GM15510 (cell line): ENCODE results near the gene TEX28.

Source experiments
- POLR2A ChIP-seq: IDR thresholded peaks from 3 replicates; pipeline ENCODE4 v1.6.1; 2011; ENCODE audit warnings: borderline replicate concordance; ENCODE audit not compliant: insufficient read length; ENCODE audit errors: extremely low read depth

The TEX28 gene

DNA sequence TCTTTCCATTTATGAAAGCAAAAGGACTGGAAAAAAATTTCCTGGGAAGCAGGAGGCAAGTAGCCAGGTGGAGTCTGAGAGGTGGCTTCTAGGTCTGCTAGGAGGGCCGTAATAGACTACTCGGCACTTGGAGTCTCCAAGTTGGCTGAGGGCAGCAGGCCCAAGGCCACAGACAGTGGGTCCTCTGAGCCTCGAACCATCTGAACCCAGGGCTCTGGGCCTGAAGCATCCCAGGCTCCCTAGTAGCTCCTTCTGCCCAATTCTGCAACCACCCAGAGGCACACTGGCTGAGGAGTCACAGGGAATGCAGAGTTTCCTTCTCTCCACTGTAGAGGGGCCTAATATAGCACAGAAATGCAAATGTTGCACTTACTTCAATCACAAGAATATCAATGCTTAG is 20.5 kb upstream of the TEX28 start:
- TF ChIP-seq POLR2A: no peak

DNA sequence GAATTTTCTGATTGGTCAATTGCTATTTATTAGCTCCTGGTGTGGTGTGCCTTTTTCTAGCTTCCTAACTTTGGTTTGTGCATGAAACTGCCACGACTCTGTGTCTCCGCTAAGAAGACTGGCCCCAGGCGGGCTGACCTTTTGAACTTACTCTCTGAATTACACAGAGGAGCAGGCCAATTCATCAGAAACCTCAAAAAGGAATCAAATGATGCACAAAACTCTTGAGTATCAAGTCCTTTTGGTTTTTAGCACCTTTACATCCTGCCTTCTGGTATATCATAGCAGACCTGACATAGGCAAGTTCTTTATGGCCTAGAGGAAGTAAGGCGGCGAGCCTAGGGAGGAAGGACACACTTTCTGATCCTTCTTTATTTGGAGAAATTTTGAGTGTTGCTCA is 18.2 kb upstream of the TEX28 start:
- TF ChIP-seq POLR2A: no peak

DNA sequence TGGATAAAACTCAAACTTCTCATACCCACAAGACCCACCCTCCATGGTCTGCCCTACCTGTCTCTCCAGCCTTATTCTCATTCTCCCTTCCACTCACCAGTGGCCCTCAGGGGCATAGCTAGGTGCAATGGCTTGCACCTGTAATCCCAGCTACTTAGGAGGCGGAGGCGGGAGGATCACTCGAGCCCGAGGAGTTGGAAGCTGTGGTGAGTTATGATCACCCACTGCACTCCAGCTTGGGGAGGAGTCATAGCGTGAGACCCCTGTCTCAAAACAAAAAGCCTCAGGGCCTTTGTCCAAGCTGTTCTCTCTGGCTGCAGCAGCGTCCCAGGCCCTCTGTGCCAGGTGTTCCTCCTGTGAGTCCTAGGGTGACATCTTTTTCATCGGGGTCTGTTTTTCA is 17.2 kb upstream of the TEX28 start:
- no peak for TF ChIP-seq POLR2A

DNA sequence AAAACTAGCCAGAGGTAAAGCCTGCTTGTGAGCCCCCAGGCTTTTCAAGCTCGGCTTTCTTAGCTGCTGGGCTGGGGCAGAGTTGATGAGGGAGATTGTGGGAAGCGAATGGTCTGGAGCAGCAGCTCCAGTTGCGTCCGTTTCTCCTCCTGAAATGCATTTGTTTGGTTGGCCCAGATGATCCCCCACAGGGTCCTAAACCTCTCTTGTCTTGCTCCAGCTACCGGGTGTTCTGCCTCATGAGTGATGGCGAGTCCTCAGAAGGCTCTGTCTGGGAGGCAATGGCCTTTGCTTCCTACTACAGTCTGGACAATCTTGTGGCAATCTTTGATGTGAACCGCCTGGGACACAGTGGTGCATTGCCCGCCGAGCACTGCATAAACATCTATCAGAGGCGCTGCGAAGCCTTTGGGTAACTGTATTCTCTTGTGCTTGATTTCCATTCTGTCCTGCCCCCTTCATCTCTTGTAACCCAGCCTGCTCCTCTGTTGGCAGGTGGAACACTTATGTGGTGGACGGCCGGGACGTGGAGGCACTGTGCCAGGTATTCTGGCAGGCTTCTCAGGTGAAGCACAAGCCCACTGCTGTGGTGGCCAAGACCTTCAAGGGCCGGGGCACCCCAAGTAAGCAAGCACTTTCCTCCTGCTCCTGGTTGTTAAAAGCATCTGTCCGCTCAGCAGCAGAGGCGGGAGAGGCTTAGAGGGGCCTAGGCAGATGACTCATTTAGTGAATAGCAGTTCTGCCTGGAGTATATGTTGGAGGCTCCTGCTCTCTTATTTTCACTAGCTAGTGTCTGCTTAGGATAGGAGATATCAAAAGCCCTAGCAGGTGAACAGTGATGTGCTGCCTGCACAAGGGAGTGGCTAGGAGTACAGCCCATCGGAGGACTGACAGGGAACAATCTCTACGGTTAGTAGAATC is 16.0 kb upstream of the TEX28 start:
- no peak for TF ChIP-seq POLR2A

DNA sequence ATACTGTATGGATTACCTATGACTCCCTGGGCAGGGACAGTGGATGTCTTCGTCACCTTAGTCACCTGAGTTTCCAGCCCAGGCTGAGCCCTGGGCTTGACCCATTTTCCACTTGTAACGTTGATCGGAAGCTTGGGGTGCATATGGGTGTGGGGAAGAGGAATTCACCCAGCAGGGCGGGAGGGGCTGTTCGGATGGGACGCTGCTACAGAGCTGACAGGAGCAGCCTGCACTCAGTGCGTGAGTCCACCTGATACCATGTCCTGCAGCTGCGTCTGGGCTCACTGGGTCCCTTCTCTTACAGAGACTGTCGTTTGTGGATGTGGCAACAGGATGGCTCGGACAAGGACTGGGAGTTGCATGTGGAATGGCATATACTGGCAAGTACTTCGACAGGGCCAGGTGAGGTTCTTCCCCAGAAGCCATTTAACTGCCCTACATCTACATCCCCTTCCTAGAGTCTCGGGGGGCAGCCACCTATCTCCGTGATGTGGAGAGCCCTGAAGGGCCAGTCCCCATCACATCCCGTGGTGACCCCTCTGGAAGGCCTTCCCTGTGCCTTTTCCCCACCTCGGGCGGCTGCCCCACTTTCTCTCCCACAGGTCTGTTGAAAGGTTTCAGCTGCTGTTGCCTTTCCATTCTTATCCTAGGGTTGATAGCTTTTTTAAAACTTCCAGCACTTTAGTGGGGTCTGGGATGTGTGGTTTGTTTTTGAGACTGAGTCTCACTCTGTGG is 14.3 kb upstream of the TEX28 start:
- TF ChIP-seq POLR2A: no peak

DNA sequence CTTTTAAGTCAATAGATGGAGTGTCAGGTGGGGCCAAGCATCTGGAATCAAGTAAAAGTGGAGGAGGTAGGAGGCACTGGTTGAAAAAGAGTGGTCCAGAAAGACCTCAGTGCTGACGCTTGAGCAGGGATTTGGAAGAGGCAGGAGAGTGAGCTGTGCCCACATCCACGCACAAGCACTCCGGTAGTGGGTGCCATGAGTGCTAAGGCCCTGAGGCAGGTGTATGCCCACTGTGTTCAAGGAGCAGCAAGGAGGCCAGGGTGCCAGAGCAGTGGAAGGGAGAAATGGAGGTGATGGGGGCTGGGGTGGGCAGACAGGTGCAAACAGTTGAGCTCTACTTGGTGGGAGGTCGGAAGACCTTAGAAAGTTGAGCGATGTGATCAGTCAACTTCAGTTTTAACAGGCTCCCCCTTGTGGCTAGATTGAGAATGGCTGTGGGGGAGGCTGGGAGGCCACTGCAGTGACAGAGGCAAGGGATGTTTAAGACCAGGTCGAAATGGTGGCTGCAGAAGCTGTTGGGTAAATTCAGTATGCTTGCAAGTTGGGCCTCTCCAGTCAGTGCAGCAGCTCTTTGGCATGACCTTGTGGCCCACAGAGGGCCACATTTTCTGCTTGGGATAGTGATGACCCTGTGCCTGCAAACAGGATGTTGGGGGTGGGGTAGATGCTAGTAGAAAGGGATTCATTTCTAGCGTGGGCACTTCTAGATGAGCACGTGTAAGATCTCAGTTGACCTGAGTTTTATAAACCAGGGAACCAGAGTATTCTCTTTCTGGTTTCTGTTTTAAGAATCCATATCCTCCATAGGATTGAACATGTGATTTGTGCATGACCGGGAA is 13.4 kb upstream of the TEX28 start:
- no peak for TF ChIP-seq POLR2A

DNA sequence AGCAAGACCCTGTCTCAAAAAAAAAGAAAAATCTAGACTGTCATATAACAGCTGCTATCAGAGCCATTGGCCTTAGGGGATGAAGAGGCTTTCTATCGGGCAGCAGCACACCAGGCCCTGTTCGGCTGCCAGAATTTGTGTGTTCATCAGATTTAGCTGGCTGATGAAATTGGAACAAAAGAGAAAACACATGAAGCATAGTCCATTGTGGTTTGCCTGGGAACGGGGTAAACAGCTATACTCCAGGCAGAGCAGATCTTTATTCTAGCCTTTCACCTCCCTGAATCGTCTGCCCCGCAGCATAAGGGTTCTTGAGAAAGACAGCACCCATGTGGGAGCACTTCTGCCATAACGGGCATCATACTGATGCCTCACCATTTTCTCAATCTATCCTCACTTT is 12.3 kb upstream of the TEX28 start:
- TF ChIP-seq POLR2A: no peak

DNA sequence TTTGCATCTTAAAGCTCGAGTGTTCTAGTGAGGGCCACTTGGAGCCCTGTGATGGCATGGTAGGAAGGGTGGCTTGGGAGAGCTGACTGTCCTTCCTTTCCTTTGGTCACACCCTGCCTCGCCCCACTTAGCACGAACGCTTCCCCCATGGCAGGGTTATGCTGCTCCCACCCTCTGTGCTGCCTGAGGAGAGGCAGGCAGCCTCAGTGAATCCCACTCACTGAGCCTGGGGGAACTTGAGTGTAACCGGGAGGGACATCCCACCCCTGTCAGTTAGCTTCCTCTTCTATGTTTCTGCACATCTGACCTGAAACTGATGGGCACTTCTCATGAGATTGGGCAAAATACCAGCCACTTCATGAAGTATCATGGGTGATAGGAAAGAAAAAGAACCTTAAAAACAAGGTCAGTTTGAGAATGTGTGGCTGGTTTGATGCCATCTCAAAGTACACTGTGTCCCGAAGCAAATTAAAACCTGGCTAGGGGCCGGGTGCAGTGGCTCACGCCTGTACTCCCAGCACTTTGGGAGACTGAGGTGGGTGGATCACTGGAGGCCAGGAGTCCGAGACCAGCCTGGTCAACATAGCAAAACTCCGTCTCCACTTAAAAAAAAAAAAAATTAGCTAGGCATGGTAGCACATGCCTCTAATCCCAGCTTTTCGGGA is 10.7 kb upstream of the TEX28 start:
- no peak for TF ChIP-seq POLR2A

DNA sequence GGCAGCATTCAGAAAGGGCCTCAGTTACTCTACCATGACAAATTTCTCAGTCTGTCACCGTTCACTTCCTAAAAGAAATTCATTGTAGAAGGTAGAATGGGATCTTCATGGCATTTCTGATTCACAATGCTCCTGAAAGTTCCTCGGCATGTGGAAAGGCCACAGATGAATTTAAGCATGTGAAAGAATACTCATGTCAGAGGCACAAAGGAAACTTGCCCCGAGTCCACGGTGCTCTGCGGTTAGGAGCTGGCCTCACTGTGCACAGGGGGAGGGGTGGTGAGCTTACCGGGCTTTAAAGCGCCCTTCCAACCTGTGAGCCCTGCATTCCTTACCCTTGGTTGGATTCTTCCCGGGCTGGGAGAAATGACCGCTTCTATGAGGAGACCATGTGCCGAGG is 9.9 kb upstream of the TEX28 start:
- no peak for TF ChIP-seq POLR2A

DNA sequence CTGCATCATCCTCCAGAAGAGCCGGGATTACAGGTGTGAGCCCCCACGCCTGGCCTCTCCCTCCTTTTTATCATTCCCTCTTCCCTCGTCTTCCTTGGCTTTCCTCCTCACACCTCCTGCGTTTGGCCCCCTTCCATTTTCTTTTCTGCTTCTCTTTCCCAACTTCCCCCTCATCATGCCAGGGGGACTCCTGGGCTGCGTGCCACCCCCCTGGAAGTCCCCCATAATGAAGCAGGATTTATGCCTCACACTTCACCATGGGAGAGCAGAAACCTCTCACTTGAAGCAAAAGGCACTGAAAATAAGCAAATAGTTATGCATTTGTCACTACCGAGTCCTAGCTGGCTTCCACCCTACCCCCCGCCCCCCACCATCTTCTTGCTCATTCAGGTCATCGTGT is 8.6 kb upstream of the TEX28 start:
- TF ChIP-seq POLR2A: no peak

DNA sequence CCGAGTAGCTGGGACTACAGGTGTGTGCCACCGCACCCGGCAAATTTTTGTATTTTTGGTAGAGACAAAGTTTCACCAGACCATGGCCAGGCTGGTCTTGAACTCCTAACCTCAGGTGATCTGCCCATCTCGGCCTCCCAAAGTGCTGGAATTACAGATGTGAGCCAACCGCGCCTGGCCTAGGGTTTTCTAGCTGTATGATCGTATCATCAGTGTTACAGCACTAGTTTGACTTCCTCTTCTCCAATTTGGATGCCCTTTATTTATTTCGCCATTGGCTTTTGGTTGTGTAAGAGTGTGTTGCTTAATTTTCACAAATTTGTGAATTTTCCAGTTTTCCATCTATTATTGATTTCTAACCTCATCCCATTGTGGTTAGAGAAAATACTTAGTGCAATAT is 5.9 kb upstream of the TEX28 start:
- no peak for TF ChIP-seq POLR2A

DNA sequence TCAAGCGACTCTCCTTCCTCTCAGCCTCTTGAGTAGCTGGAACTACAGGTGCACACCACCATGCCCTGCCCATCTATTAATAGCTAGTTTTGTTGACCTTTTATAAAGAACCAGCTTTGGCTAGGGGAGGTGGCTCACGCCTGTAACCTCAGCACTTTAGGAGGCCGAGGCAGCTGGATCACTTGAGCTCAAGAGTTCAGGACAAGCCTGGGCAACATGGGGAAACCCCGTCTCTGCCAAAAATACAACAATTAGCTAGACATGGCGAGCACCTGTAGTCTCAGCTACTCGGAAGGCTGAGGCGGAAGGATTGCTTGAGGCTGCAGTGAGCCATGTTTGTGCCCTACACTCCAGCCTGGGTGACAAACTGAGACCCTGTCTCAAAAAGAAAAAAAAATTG is 3.4 kb upstream of the TEX28 start:
- no peak for TF ChIP-seq POLR2A

DNA sequence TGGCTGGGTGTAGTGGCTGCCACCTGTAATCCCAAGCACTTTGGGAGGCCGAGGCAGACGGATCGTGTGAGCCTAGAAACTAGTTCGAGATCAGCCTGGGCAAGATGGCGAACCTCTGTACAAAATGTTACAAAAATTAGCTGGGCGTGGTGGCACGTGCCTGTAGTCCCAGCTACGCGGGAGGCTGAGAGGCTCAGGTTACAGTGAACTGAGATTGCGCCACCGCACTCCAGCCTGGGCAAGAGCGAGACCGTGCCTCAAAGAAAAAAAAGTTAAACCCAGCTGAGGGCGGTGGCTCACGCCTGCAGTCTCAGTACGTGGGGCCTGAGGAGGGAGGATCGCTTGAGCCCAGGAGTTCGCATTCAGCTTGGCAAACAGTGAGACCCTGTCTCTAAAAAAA is 1.8 kb upstream of the TEX28 start:
- no peak for TF ChIP-seq POLR2A

DNA sequence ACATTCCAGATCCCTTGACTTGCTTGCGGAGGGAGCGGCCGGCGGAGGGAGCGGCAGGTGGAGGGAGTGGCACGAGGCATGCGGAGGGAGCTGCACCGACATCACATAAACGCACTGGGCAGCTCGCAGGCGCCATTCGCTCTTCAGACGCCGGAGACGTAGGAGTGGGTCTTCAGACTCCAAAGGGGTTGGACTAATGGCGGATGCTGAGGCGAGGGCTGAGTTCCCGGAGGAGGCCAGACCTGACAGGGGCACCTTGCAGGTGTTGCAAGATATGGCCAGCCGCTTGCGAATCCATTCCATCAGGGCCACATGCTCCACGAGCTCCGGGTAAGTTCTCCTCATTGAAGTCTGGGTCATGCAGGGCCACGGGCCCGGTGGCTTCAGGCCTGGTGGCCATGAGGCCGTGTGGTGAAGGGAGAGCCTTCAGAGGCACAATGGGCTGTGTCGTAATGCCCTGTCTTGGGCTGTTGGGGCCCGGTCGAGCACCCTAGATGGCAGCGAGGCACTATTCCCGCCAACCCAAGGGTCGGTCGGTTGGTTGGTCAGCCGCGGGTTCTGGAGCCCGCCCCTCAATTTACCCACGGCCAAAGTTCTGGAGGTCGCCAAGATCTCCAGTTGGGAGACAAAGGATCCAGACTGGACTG is 863 bp upstream of the TEX28 start, which contains the start of gene TKTL1:
TKTL1 (plus strand) TSS at position 132 of the 647 bp plus-strand sequence; CDS start at position 197, 65 bp downstream.
- TF ChIP-seq POLR2A: no peak
